Ovary (tissue), 9 donors: ENCODE data around the gene PDE6D. TPM values are rescaled to one million over a fixed set of nuclear protein-coding genes. Genes with fewer than 3 reads are reported as not detected.

Experiments used
- DNase-seq, 5 donors: peaks; one replicate each; pipeline ENCODE4 v3.0.0-alpha.2; 2019 to 2020
- H3K27ac ChIP-seq, 2 donors: fragments of 200-600 bp; one replicate each; pipeline versions ENCODE4 v1.5.1 to v1.8.0; 2019 to 2022
- H3K27me3 ChIP-seq: fragments of 200-600 bp; one replicate; pipeline ENCODE4 v1.8.0; 2022
- H3K36me3 ChIP-seq: fragments of 200-600 bp; sonication (generic); one replicate; pipeline ENCODE4 v1.5.1; 2019
- H3K4me1 ChIP-seq: one replicate; pipeline ENCODE4 v1.8.1; 2013; ENCODE audit warnings: mild to moderate bottlenecking, moderate library complexity; ENCODE audit not compliant: insufficient read depth
- H3K4me3 ChIP-seq: fragments of 200-600 bp; sonication (generic); one replicate; pipeline ENCODE4 v1.5.1; 2017
- H3K9me3 ChIP-seq, 2 donors: fragments of 200-600 bp in 1 of 2; sonication (generic) in 1 of 2; one replicate each; pipeline versions ENCODE4 v1.5.1 to v1.8.1; 2013 to 2019; ENCODE audit warnings: mild to moderate bottlenecking in 1 of 2, moderate library complexity in 1 of 2
- CTCF ChIP-seq, 3 donors: fragments of 450-650 bp in 2 of 3; fragments of 200-600 bp in 1 of 3; IDR thresholded peaks; one replicate each; pipeline versions ENCODE4 v1.5.1 to v1.8.0; 2016 to 2022; ENCODE audit warnings: antibody characterized with exemption in 3 of 3, mild to moderate bottlenecking in 1 of 3
- EP300 ChIP-seq: sonication (generic); formaldehyde crosslinking; IDR thresholded peaks from one replicate; pipeline ENCODE4 v1.6.1; 2017; ENCODE audit warnings: antibody characterized with exemption
- POLR2A ChIP-seq: fragments of 450-650 bp; IDR thresholded peaks from one replicate; pipeline ENCODE4 v1.6.1; 2017; ENCODE audit warnings: antibody characterized with exemption, mild to moderate bottlenecking, moderate library complexity
- WGBS, 3 donors: extraction: QIAGEN DNeasy Blood & Tissue Kit in 1 of 3; methylation state at CpG; one replicate each; pipeline versions ENCODE4 v1.1.5 to v1.1.7; 2013 to 2017; 5-methylcytosine and 5-hydroxymethylcytosine counted together
- intact Hi-C, 4 donors: fragments of 100-400 bp; cut with DNase I; formaldehyde crosslinking; loops; one replicate each; pipeline versions ENCODE4 v1.11.0 to v1.15.1; 2022 to 2023
- polyA plus RNA-seq, 2 donors: library from polyadenylated mRNA; stranded (reverse); fragments of 200-250 nt in 1 of 2; fragments of 350-450 nt in 1 of 2; fragmentation: Illumina TruSeq in 1 of 2; extraction: RNeasy Lipid Tissue Mini Kit (QIAGEN cat#74804) in 1 of 2; gene quantifications; one replicate each; pipeline ENCODE4 v1.2.3, GENCODE V29; 2013 to 2014
- total RNA-seq, 7 donors: library from RNA; depleted of rRNA in 2 of 7; stranded (reverse); fragments of >200 nt in 2 of 7; fragmentation: NEBNext Ultra II Directional in 3 of 7; extraction: Animal tissue kit (Norgen Biotek cat#: 25700) in 3 of 7; gene quantifications; one replicate each; pipeline versions ENCODE4 v1.1.0 to v1.2.4, GENCODE V29; 2016 to 2023
- donor health status: DM: no; HTN: no; CAD: no; lungs with moderate emphysema.
- donor health status: DM: no; HTN: no; CAD: no.
- donor health status: Bipolar disorder and iron deficiency.
- donor health status: DM: yes; HTN: yes; CAD: no.
- donor health status: DM: no; HTN: no; CAD: no.
- donor health status: DM: yes; HTN: yes; CAD: no.

The PDE6D gene
- total and polyA plus RNA-seq, 9 donors, result 13.7 to 32.9 (median 17.8) TPM

GRCh38 chr2:231765496-231765929 lies 15.6 kb downstream of the PDE6D start:
- Histone ChIP-seq H3K9me3 (no peaks in the 10 kb centered on the region), H3K27ac (no peak overlapping the region), H3K27me3 (no peaks in the 10 kb centered on the region), H3K4me1 (no peaks in the 10 kb centered on the region), H3K4me3 (no peak overlapping the region), H3K36me3 (no peaks in the 10 kb centered on the region)
- intact Hi-C loops, result no loop called here
- TF ChIP-seq POLR2A (no peak), CTCF (IDR thresholded peaks at IDR 0.05) (no peak), EP300 (no peak)
- DNase-seq, result no peak

GRCh38 chr2:231764760-231765159 lies 16.3 kb downstream of the PDE6D start:
- no peak overlapping the region for H3K27ac ChIP-seq
- no peaks in the 10 kb centered on the region for H3K36me3 ChIP-seq
- no peak for TF ChIP-seq CTCF (IDR thresholded peaks at IDR 0.05)
- TF ChIP-seq EP300, result no peak
- no peak for TF ChIP-seq POLR2A
- no peaks in the 10 kb centered on the region for H3K4me1 ChIP-seq
- intact Hi-C loops, result no loop called here
- no peak overlapping the region for H3K4me3 ChIP-seq
- 84 to 87% (median 86%) methylated on average over 4 of the region's 4 CpGs for WGBS, 3 donors
- DNase-seq, result no peak
- no peaks in the 10 kb centered on the region for H3K9me3 ChIP-seq
- H3K27me3 ChIP-seq, result no peaks in the 10 kb centered on the region

GRCh38 chr2:231764124-231764523 lies 17.0 kb downstream of the PDE6D start:
- TF ChIP-seq POLR2A, result no peak
- TF ChIP-seq EP300, result no peak
- no peak for TF ChIP-seq CTCF (IDR thresholded peaks at IDR 0.05)

GRCh38 chr2:231761735-231762134 lies 19.3 kb downstream of the PDE6D start:
- Histone ChIP-seq H3K36me3 (no peaks in the 10 kb centered on the region), H3K27me3 (no peaks in the 10 kb centered on the region), H3K4me3 (no peak overlapping the region), H3K27ac (no peak overlapping the region), H3K9me3 (no peaks in the 10 kb centered on the region), H3K4me1 (no peaks in the 10 kb centered on the region)
- no peak for DNase-seq
- 89 to 90% (median 89%) methylated on average over 2 of the region's 2 CpGs for WGBS, 3 donors
- intact Hi-C loops, result no loop called here
- TF ChIP-seq CTCF (IDR thresholded peaks at IDR 0.05) (no peak), POLR2A (no peak), EP300 (no peak)

More at GRCh38 chr2:231764124-231764523, 17.0 kb downstream of the PDE6D start:
- H3K9me3 ChIP-seq, result no peaks in the 10 kb centered on the region
- intact Hi-C loops, result no loop called here
- no peaks in the 10 kb centered on the region for H3K4me1 ChIP-seq
- no peaks in the 10 kb centered on the region for H3K36me3 ChIP-seq
- H3K27ac ChIP-seq, result no peak overlapping the region
- no peak overlapping the region for H3K4me3 ChIP-seq
- H3K27me3 ChIP-seq, result no peaks in the 10 kb centered on the region
- no peak for DNase-seq

GRCh38 chr2:231752061-231752460 lies 29.0 kb downstream of the PDE6D start:
- DNase-seq, result no peak
- H3K27me3 ChIP-seq, result no peaks in the 10 kb centered on the region
- no peaks in the 10 kb centered on the region for H3K36me3 ChIP-seq
- WGBS, 3 donors, result 70 to 78% (median 77%) methylated on average over 2 of the region's 2 CpGs
- no peak overlapping the region for H3K4me3 ChIP-seq
- no peaks in the 10 kb centered on the region for H3K9me3 ChIP-seq
- intact Hi-C loops, result no loop called here
- TF ChIP-seq EP300 (no peak), POLR2A (no peak), CTCF (IDR thresholded peaks at IDR 0.05) (no peak)
- no peak overlapping the region for H3K27ac ChIP-seq
- H3K4me1 ChIP-seq, result no peaks in the 10 kb centered on the region
